Adrenal gland (tissue), 12 donors: ENCODE measurements around the gene ACBD6. TPM values are rescaled to one million over a fixed set of nuclear protein-coding genes. Genes with fewer than 3 reads are reported as not detected.

Experiments used
- DNase-seq, 7 donors: peaks; one replicate each; pipeline ENCODE4 v3.0.0-alpha.2; 2019 to 2020
- H3K27ac ChIP-seq, 5 donors: fragments of 200-600 bp; sonication (generic) in 4 of 5; 1 replicate in 3 of 5; 2 replicates in 2 of 5; pipeline versions ENCODE4 v1.5.1 to v1.8.0; 2016 to 2020; ENCODE audit warnings: mild to moderate bottlenecking in 1 of 5
- H3K27me3 ChIP-seq: fragments of 200-600 bp; 2 replicates; pipeline ENCODE4 v1.8.0; 2021
- H3K36me3 ChIP-seq, 2 donors: fragments of 200-600 bp; replicated peaks in 1 of 2; 1 replicate in 1 of 2; 2 replicates in 1 of 2; pipeline versions ENCODE4 v1.5.1 to v1.8.0; 2018 to 2022
- H3K4me1 ChIP-seq, 2 donors: fragments of 200-600 bp; replicated peaks in 1 of 2; 1 replicate in 1 of 2; 2 replicates in 1 of 2; pipeline versions ENCODE4 v1.5.1 to v1.8.0; 2018 to 2021
- H3K4me3 ChIP-seq, 4 donors: fragments of 200-600 bp; sonication (generic) in 3 of 4; one replicate each; pipeline ENCODE4 v1.5.1; 2016 to 2018
- H3K9me3 ChIP-seq, 3 donors: fragments of 200-600 bp; sonication (generic) in 1 of 3; replicated peaks in 1 of 3; 1 replicate in 2 of 3; 2 replicates in 1 of 3; pipeline versions ENCODE4 v1.5.1 to v1.8.0; 2016 to 2021
- POLR2A ChIP-seq, 2 donors: fragments of 450-650 bp; IDR thresholded peaks; one replicate each; pipeline ENCODE4 v1.6.1; 2017; ENCODE audit warnings: antibody characterized with exemption in 2 of 2, mild to moderate bottlenecking in 2 of 2, moderate library complexity in 1 of 2
- WGBS, 4 donors: extraction: QIAGEN DNeasy Blood & Tissue Kit in 2 of 4; methylation state at CpG; one replicate each; pipeline versions ENCODE4 v1.1.5 to v1.1.7; 2013 to 2017; 5-methylcytosine and 5-hydroxymethylcytosine counted together
- intact Hi-C, 2 donors: fragments of 100-400 bp; cut with DNase I; formaldehyde crosslinking; loops; one replicate each; pipeline versions ENCODE4 v1.14.1 to v1.15.0; 2022 to 2023
- polyA plus RNA-seq, 3 donors: library from polyadenylated mRNA; stranded (reverse); fragments of 200-250 nt in 2 of 3; fragments of 350-450 nt in 1 of 3; fragmentation: Illumina TruSeq in 1 of 3; extraction: RNeasy Lipid Tissue Mini Kit (QIAGEN cat#74804) in 1 of 3; gene quantifications; one replicate each; pipeline ENCODE4 v1.2.3, GENCODE V29; 2013 to 2014
- total RNA-seq, 9 donors: library from RNA; depleted of rRNA in 4 of 9; stranded (reverse); fragments of >200 nt in 4 of 9; fragments of 120-200 nt in 1 of 9; fragmentation: NEBNext Ultra II Directional in 1 of 9; extraction: Animal tissue kit (Norgen Biotek cat#: 25700) in 1 of 9; gene quantifications; one replicate each; pipeline versions ENCODE4 v1.1.0 to v1.2.4, GENCODE V29; 2013 to 2023
- TF ChIP-seq, protein P1 (sequence below), 6 experiments: fragments of 450-650 bp in 4 of 6; fragments of 200-600 bp in 2 of 6; sonication (generic) in 1 of 6; IDR thresholded peaks; 1 replicate in 5 of 6; 2 replicates in 1 of 6; pipeline versions ENCODE4 v1.5.1 to v1.8.0; 2016 to 2021; ENCODE audit warnings: antibody characterized with exemption in 6 of 6, mild to moderate bottlenecking in 2 of 6, moderate library complexity in 1 of 6
- donor health status: healthy with polysubstance abuse.
- donor health status: Bipolar disorder and iron deficiency.
- donor health status: DM: yes; HTN: yes; CAD: no.
- donor health status: DM: no; HTN: no; CAD: no.
- donor health status: DM: no; HTN: no; CAD: no.
- donor health status: DM: yes; HTN: yes; CAD: no.

ACBD6 gene
- total and polyA plus RNA-seq, 12 donors = 28.7 to 75.1 (median 36.6) TPM

DNA sequence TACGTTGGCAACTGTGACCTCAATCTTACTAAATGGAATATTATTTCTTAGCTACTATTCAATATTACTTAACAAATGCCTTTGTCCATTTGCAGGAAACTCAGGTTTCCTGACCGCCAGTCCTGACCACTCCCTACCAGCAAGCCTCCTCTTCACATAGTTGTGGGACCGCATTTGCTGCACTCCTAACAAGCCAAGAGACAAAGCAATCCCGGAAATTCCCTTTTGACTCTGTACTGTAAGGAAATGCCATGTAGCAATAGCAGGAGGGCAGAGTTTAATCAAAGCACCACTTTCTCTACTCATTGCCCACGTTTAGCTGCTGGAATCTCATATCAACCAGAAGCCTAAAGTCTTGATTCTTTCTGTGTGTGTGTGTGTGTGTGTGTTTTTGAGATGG, 28.1 kb upstream of the ACBD6 start:
- H3K4me1 ChIP-seq = no peaks in the 10 kb centered on the region
- WGBS, 4 donors = 60 to 75% (median 65%) methylated on average over 5 of the region's 5 CpGs
- H3K4me3 ChIP-seq = no peak overlapping the region
- H3K9me3 ChIP-seq = no peaks in the 10 kb centered on the region
- TF ChIP-seq, protein P1, sequence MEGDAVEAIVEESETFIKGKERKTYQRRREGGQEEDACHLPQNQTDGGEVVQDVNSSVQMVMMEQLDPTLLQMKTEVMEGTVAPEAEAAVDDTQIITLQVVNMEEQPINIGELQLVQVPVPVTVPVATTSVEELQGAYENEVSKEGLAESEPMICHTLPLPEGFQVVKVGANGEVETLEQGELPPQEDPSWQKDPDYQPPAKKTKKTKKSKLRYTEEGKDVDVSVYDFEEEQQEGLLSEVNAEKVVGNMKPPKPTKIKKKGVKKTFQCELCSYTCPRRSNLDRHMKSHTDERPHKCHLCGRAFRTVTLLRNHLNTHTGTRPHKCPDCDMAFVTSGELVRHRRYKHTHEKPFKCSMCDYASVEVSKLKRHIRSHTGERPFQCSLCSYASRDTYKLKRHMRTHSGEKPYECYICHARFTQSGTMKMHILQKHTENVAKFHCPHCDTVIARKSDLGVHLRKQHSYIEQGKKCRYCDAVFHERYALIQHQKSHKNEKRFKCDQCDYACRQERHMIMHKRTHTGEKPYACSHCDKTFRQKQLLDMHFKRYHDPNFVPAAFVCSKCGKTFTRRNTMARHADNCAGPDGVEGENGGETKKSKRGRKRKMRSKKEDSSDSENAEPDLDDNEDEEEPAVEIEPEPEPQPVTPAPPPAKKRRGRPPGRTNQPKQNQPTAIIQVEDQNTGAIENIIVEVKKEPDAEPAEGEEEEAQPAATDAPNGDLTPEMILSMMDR (IDR thresholded peaks at IDR 0.05) = no peak
- no peak for TF ChIP-seq POLR2A (IDR thresholded peaks at IDR 0.05)
- H3K27ac ChIP-seq = peak overlapping the region in 1 of 5 donors; percentile 54
- intact Hi-C loops = loop anchor here (5.0 kb wide), 1 partner anchor 332 kb away; no protein-coding TSS in a partner anchor
- no peaks in the 10 kb centered on the region for H3K36me3 ChIP-seq
- DNase-seq = peak in 1 of 7 donors; percentile 31
- H3K27me3 ChIP-seq = no peaks in the 10 kb centered on the region

DNA sequence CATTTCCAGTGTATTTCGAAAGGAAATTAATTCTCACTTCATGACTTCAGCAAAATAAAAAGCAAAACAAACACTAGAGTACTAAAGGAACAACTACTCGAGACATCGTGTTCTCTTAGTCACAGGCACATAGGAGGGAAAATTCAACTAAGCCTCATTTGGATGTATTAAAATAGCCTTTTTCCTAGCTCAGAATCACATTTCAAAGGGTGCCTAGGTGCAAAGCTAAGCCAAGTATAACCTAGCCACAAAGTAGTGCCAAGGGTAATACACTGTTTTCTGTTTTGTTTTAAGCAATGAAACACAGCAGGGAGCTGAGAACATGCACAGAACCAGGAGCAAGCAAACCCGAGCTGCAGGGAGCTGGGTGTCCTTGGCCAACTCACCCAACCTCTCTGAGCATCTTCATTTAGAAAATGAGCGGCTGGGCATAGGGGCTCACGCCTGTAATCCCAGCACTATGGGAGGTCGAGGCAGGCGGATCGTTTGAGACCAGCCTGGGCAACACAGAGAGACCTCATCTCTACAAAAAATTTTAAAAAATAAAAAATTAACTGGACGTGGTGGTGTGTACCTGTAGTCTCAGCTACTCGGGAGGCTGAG, 26.6 kb upstream of the ACBD6 start:
- H3K4me3 ChIP-seq = no peak overlapping the region
- DNase-seq = no peak
- H3K4me1 ChIP-seq = no peaks in the 10 kb centered on the region
- no peaks in the 10 kb centered on the region for H3K9me3 ChIP-seq
- TF ChIP-seq, protein P1 (IDR thresholded peaks at IDR 0.05) = no peak
- no peak for TF ChIP-seq POLR2A (IDR thresholded peaks at IDR 0.05)
- WGBS, 4 donors = 76 to 85% (median 81%) methylated on average over 11 of the region's 11 CpGs
- intact Hi-C loops = loop anchor here (10.0 kb wide), 2 partner anchors 616 to 636 kb away; no protein-coding TSS in a partner anchor
- no peaks in the 10 kb centered on the region for H3K36me3 ChIP-seq
- H3K27me3 ChIP-seq = no peaks in the 10 kb centered on the region
- no peak overlapping the region for H3K27ac ChIP-seq

DNA sequence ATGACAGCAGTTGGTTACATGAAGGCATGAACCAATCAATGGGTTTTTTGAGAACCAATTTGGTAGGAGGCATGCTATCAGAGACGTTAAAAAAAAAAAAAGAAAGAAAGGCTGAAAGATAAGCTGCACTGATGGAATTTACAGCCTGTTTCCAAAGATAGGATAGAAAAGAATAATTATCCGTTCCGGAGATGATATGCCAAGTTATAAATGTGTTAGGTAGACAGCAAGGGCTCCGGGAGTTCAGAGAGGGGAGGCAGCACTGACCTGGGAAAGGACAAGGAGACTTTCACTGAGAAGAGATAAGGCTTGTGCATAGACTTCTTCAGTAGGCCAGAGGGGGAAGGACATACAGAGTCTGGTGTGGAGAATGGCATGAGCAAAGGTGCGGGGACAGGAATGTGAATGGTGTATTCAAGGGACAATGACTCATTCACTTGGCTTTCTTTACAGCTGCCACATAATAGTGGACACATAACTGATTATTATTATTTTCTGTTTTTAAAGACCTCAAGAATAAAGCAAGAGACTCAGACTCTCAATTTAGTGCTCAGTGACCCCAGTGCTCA, 24.8 kb upstream of the ACBD6 start:
- Histone ChIP-seq H3K27me3 (no peaks in the 10 kb centered on the region), H3K9me3 (no peaks in the 10 kb centered on the region), H3K4me1 (no peaks in the 10 kb centered on the region), H3K36me3 (no peaks in the 10 kb centered on the region), H3K27ac (no peak overlapping the region), H3K4me3 (no peak overlapping the region)
- intact Hi-C loops = loop anchor here (10.0 kb wide), 2 partner anchors 618 to 638 kb away; no protein-coding TSS in a partner anchor
- WGBS, 4 donors = 33 to 58% (median 47%) methylated on average over 5 of the region's 5 CpGs
- peak in 4 of 7 donors; percentile 19 to 58 (median 35) for DNase-seq
- TF ChIP-seq POLR2A (IDR thresholded peaks at IDR 0.05) = no peak
- TF ChIP-seq, protein P1 (IDR thresholded peaks at IDR 0.05) = no peak

DNA sequence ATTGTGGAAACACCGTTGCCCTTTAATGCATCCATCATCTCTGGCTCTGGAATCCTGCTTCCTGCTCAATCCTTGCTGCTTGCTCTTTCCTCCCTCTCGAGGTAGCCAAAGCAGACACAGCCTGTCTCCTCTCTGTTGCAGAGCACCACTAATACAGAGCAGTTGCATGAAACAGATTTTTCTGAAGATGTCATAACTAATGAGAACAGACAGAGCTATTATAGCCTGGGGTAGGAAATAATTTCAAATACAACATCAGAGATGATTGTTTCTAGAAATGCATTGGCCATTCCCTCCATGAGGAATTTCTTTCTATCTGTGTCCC, 23.3 kb upstream of the ACBD6 start:
- Histone ChIP-seq H3K9me3 (no peaks in the 10 kb centered on the region), H3K27ac (no peak overlapping the region), H3K4me1 (no peaks in the 10 kb centered on the region), H3K27me3 (no peaks in the 10 kb centered on the region), H3K4me3 (no peak overlapping the region), H3K36me3 (no peaks in the 10 kb centered on the region)
- no peak for TF ChIP-seq POLR2A (IDR thresholded peaks at IDR 0.05)
- TF ChIP-seq, protein P1 (IDR thresholded peaks at IDR 0.05) = no peak
- 45 to 61% (median 47%) methylated on average over 2 of the region's 2 CpGs for WGBS, 4 donors
- intact Hi-C loops = loop anchor here (10.0 kb wide), 2 partner anchors 619 to 639 kb away; no protein-coding TSS in a partner anchor
- no peak for DNase-seq
